HG02852 (cell line): ENCODE measurements around the gene TRA2B.

ENCODE experiments used
- ATAC-seq: cut with Tn5 transposase; IDR thresholded peaks from one replicate; pipeline ENCODE4 v1.9.1; 2021; ENCODE audit warnings: mild to moderate bottlenecking, moderate library complexity; ENCODE audit not compliant: unreplicated experiment

The TRA2B gene

DNA sequence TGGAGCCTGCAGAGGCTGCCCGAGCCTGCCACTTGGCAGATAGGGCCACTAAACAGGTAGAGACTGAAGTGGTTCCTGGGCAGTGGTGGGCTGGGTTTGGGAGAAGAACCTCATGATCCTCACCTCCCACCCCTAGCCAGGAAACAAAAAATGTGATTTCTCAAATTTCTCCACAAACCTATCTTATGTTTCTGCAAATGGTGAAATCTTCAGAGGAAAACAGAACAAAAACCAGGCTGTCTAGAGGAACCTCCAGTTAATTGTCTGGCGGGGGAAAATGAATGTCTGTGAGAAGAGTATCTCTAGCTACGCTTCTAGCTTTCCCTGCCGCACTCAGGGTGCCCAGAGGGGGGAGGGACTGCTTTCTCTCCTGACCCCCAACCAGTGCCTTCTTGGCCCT, 55.9 kb downstream of the TRA2B start:
- ATAC-seq = no peak

- ATAC-seq = no peak
These were observed 57.2 kb downstream of the TRA2B start for GRCh38 chr3:185880600-185880999.

DNA sequence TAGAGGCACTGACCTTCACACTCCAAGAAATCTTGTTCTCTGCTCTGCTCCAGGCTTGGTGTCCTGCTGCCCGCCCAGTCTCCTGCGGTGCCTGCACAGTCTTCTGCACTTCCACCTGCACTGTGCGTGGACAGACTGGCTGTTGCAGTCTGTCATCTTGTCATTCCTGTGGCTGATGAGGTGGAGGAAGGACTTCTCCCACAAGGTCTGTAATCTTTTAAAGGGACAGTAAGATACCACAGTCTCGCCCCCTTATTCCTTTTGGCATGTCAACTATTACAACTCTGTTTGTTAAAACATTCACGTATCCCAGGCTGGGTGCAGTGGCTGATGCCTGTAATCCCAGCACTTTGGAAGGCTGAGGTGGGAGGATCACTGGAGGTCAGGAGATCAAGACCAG, 58.9 kb downstream of the TRA2B start:
- no peak for ATAC-seq

- ATAC-seq = no peak
These were observed 63.7 kb downstream of the TRA2B start for GRCh38 chr3:185874119-185874518.

DNA sequence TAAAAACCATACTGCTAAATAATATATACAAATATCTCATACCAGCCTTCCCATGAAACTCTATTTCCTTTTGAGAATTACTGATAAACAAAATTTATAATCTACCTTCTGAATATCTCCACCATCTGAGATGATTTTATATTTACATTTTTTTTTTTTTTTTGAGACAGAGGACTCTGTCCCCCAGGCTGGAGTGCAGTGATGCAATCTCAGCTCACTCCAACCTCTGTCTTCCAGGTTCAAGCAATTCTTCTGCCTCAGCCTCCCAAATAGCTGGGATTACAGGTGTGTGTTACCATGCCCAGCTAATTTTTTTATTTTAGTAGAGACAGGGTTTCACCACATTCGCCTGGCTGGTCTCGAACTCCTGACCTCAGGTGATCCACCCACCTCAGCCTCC, 70.2 kb downstream of the TRA2B start:
- no peak for ATAC-seq

DNA sequence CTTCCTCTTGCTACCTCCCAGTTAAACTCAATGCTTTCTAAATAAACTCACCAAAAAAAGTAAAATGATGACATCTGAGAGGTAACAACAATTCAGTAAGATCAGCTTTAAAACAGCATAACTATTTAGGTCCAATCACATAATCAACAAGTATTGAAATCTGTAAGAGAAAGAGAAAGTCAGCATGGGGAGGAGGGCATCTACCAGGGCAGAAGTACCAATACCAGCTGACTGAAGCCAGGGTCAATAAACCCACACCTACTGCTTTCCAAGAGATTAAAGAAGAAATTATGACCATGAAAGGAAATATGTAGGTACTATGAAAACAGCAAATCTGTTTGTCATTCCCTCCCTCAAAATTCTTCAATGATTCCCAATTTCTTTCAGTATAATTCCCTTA, 70.8 kb downstream of the TRA2B start:
- ATAC-seq = no peak

- ATAC-seq = no peak
These were observed 71.3 kb downstream of the TRA2B start for GRCh38 chr3:185866555-185866954.
